ENCODE data around the gene MGAT1. TPM values are rescaled to one million over a fixed set of nuclear protein-coding genes. Genes with fewer than 3 reads are reported as not detected.

Gene MGAT1
- total and polyA plus RNA-seq, 9 donors = 66.6 to 154 (median 128) TPM

DNA sequence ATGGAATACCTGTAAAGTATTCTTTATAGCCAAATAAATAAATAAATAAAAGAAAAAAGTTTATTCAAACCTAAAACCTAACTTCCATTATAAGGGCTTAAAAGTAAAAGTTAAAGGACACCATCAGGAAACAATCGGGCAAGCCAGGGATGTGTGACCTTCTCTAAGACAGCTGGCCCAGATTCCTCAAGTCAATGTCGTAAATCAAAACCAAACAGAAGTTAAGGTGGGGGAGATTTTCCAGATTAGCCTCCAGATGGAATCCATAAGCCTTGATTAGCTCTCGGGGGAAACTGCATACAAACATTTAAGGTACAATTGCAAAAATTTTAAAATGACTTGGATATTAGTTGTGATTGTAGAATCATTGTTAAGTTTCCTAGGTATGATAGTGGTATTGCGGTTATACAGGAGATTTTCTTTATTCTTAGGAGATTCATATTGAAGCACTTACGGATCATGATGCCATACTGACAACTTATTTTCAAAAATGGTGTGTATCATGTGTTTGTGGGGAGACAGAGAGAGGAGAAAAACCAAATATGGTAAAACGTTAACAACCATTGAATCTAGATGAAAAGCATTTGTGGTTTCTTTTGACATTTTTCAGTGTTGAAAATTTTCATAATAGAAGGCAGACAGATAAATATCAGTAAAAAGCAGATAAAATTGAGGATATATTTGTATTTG is 21.5 kb upstream of the MGAT1 start:
- Histone ChIP-seq H3K27ac (no peak overlapping the region), H3K27me3 (no peaks in the 10 kb centered on the region), H3K36me3 (no peaks in the 10 kb centered on the region), H3K9me3 (no peaks in the 10 kb centered on the region), H3K4me3 (no peak overlapping the region), H3K4me1 (ENCODE audit: insufficient read depth) (peaks cover 5% of the 10 kb centered on the region)
- intact Hi-C loops (cut with DNase I) = loop anchor here in 1 of 4 donors (10.0 kb wide), 1 partner anchor 381 kb away; the partner anchor contains the start of gene TRIM7
- WGBS, 3 donors = 42 to 49% (median 45%) methylated on average over 6 of the region's 6 CpGs
- DNase-seq = no peak
- no peak for TF ChIP-seq POLR2A (IDR thresholded peaks at IDR 0.05)
- no peak for TF ChIP-seq EP300 (IDR thresholded peaks at IDR 0.05)
- TF ChIP-seq, protein P1, sequence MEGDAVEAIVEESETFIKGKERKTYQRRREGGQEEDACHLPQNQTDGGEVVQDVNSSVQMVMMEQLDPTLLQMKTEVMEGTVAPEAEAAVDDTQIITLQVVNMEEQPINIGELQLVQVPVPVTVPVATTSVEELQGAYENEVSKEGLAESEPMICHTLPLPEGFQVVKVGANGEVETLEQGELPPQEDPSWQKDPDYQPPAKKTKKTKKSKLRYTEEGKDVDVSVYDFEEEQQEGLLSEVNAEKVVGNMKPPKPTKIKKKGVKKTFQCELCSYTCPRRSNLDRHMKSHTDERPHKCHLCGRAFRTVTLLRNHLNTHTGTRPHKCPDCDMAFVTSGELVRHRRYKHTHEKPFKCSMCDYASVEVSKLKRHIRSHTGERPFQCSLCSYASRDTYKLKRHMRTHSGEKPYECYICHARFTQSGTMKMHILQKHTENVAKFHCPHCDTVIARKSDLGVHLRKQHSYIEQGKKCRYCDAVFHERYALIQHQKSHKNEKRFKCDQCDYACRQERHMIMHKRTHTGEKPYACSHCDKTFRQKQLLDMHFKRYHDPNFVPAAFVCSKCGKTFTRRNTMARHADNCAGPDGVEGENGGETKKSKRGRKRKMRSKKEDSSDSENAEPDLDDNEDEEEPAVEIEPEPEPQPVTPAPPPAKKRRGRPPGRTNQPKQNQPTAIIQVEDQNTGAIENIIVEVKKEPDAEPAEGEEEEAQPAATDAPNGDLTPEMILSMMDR (IDR thresholded peaks at IDR 0.05) = no peak

- no peaks in the 10 kb centered on the region for H3K27me3 ChIP-seq
- H3K36me3 ChIP-seq = no peaks in the 10 kb centered on the region
- 64 to 77% (median 73%) methylated on average over 7 of the region's 7 CpGs for WGBS, 3 donors
- no peak overlapping the region for H3K4me3 ChIP-seq
- TF ChIP-seq, protein P1 (IDR thresholded peaks at IDR 0.05) = no peak
- intact Hi-C loops (cut with DNase I) = loop anchor here in 1 of 4 donors (10.0 kb wide), 1 partner anchor 381 kb away; the partner anchor contains the start of gene TRIM7
- H3K27ac ChIP-seq = no peak overlapping the region
- H3K9me3 ChIP-seq = no peaks in the 10 kb centered on the region
- H3K4me1 ChIP-seq (ENCODE audit: insufficient read depth) = peaks cover 5% of the 10 kb centered on the region
- DNase-seq = no peak
Measured at GRCh38 chr5:180823346-180823745, 20.7 kb upstream of the MGAT1 start.

- intact Hi-C loops (cut with DNase I) = loop anchor here in 1 of 4 donors (10.0 kb wide), 1 partner anchor 383 kb away; the partner anchor contains the start of gene TRIM7
- Histone ChIP-seq H3K4me1 (ENCODE audit: insufficient read depth) (peaks cover 17% of the 10 kb centered on the region), H3K36me3 (no peaks in the 10 kb centered on the region), H3K27ac (peak overlapping the region in 1 of 2 donors; percentile 69), H3K27me3 (no peaks in the 10 kb centered on the region), H3K4me3 (no peak overlapping the region), H3K9me3 (no peaks in the 10 kb centered on the region)
- TF ChIP-seq EP300 (IDR thresholded peaks at IDR 0.05) (no peak), POLR2A (IDR thresholded peaks at IDR 0.05) (no peak)
- TF ChIP-seq, protein P1 (IDR thresholded peaks at IDR 0.05) = no peak
- DNase-seq = no peak
- 68 to 73% (median 71%) methylated on average over 4 of the region's 4 CpGs for WGBS, 3 donors
Measured at GRCh38 chr5:180821538-180821937, 18.9 kb upstream of the MGAT1 start.

DNA sequence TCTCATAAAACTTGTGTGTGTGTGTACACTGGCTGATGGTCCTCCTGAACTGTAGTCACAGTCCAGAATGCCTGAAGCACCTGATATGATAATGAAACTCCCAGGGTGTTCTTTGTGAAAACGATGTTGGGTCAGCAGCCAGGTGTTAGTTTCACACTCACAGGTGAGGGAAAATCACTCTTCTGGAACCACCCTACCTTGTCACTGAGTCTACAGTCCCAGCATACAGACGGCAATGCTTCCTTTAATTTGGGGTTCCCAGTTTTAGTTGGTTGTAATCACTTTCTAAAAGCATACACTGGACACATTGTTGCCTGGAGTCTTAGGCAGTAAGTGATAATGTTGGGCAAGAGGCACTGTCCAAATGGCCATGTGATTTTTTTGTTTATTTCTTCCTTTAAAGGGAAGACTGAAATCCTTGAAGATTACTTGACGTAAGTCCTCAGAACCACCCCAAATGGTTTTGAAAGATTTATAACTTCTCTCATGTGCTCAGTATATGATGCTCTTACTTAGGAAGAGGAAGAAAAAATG is 18.2 kb upstream of the MGAT1 start:
- no peak for TF ChIP-seq POLR2A (IDR thresholded peaks at IDR 0.05)
- TF ChIP-seq EP300 (IDR thresholded peaks at IDR 0.05) = peak; percentile 39
- TF ChIP-seq, protein P1 (IDR thresholded peaks at IDR 0.05) = no peak
- intact Hi-C loops (cut with DNase I) = loop anchor here in 1 of 4 donors (10.0 kb wide), 1 partner anchor 384 kb away; the partner anchor contains the start of gene TRIM7
- Histone ChIP-seq H3K4me3 (no peak overlapping the region), H3K4me1 (ENCODE audit: insufficient read depth) (peaks cover 18% of the 10 kb centered on the region), H3K27ac (peak overlapping the region; percentile 82 to 84), H3K9me3 (no peaks in the 10 kb centered on the region), H3K27me3 (no peaks in the 10 kb centered on the region), H3K36me3 (no peaks in the 10 kb centered on the region)
- no peak for DNase-seq
- WGBS, 3 donors = 32 to 36% (median 34%) methylated on average over 3 of the region's 3 CpGs
